LoVo (cell line): ENCODE measurements around the gene ATP8B3.

Experiments
- DNase-seq: peaks from one replicate; pipeline ENCODE4 v3.0.0-alpha.2; 2016; ENCODE audit warnings: low spot score

The ATP8B3 gene, protein sequence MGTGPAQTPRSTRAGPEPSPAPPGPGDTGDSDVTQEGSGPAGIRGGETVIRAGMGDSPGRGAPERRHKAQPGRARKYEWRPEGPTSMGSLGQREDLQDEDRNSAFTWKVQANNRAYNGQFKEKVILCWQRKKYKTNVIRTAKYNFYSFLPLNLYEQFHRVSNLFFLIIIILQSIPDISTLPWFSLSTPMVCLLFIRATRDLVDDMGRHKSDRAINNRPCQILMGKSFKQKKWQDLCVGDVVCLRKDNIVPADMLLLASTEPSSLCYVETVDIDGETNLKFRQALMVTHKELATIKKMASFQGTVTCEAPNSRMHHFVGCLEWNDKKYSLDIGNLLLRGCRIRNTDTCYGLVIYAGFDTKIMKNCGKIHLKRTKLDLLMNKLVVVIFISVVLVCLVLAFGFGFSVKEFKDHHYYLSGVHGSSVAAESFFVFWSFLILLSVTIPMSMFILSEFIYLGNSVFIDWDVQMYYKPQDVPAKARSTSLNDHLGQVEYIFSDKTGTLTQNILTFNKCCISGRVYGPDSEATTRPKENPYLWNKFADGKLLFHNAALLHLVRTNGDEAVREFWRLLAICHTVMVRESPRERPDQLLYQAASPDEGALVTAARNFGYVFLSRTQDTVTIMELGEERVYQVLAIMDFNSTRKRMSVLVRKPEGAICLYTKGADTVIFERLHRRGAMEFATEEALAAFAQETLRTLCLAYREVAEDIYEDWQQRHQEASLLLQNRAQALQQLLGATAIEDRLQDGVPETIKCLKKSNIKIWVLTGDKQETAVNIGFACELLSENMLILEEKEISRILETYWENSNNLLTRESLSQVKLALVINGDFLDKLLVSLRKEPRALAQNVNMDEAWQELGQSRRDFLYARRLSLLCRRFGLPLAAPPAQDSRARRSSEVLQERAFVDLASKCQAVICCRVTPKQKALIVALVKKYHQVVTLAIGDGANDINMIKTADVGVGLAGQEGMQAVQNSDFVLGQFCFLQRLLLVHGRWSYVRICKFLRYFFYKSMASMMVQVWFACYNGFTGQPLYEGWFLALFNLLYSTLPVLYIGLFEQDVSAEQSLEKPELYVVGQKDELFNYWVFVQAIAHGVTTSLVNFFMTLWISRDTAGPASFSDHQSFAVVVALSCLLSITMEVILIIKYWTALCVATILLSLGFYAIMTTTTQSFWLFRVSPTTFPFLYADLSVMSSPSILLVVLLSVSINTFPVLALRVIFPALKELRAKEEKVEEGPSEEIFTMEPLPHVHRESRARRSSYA (N-terminal part only)

DNA sequence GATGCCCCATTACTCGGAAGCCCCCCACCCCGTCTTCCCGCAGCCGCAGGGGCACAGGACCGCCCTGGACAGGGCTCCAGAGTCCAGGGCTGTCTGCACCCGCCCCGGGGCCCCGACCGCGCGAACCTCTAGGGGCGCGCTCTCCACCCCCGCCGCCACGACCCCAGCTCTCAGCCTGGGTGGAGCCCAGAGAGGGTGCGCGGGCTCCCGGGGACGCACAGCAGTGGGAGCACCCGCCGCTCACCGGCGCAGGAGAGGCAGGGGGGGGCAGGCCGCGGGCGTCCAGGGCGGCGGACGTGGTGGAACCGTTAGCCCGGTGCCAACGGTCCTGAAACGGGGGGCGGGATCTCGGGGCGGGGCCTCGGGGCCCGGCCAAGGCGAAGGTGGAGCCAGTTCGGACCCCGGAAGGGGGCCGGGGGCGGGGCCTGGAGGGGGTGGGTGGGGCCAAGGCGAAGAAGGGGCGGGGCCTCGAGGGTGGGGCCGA lies at the start of gene ATP8B3:
ATP8B3 (minus strand) TSS at position 335 of the 484 bp plus-strand sequence. CDS start 540 bp downstream, outside the sequence.
- no peak for DNase-seq

- DNase-seq = no peak
These were observed 49.5 kb upstream of the ATP8B3 start for GRCh38 chr19:1861599-1862031.

DNA sequence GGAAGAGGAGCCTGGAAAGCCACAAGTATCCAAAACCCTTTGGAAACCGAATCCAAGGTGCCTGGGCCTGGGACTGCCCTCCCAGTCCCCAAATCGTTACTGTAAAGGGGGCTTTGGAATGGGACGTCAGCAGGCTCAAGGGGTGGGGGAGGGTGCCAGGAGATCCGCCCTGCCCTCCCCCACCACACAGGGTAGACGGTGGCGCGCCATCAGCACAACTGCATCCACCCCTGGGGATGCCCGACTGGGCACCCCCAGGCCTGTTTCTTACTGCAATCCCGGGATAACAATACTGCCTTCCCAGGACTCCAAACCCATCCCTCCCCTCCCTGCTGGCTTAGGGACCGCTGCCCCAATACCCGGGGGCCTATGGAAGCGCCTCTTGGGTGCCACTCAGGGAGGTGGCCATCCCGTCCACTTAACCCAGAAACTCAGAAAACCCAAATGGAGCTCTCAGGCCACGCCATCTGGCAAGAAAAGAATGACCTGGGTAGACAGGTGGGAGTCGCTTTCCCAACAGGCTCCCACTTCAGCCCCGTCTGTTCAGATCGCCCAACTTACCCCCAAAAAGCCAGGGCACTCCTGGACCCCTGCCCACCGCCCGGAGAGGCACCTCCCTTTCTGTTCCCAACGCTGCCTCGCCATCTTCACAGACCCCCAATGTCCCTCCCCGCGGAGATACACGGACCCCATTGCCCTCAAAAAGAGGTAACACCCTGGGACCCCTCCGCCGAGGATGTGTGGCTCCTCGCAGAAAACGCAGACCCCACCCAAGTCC lies 48.9 kb upstream of the ATP8B3 start:
- no peak for DNase-seq

- DNase-seq = peak; percentile 29
These were observed 48.1 kb upstream of the ATP8B3 start for GRCh38 chr19:1860042-1860775.

- no peak for DNase-seq
These were observed 47.3 kb upstream of the ATP8B3 start for GRCh38 chr19:1859331-1859781.

- DNase-seq = no peak
These were observed 46.5 kb upstream of the ATP8B3 start for GRCh38 chr19:1858412-1859081.

DNA sequence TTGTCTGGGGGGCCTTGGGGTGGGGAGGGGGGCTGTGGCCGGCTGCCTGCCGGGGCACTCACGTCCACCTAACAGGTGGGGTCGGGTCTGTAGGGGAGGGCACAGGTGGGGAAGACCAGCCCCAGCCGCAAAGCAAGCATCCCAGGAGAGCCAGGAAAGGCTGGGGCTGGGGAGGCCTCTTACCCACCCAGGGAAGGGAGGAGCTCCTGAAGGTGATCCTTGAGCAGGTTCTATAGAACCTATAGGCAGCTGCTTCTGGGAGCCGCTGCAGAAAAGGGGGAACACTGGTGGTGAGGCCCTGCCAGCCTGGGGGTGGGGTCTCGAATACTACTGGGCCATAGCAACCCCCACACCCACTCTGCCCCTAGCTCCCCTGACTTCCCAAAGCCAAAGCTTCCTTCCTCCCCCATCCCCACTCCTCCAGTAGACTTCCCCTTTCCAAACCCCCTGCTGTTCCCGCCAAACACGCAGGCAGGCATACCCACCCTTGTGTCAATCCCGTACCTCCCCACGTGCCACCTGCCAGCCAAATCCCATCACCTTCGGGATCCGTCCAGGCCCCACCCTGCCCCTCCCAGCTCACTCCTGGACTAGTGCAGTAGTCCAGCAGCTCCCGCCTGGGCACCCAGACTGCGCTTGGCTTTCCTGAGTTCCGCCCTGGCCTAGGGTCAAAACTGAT lies 45.7 kb upstream of the ATP8B3 start:
- no peak for DNase-seq

- DNase-seq = peak; percentile 79
These were observed 44.9 kb upstream of the ATP8B3 start for GRCh38 chr19:1856698-1857603.

DNA sequence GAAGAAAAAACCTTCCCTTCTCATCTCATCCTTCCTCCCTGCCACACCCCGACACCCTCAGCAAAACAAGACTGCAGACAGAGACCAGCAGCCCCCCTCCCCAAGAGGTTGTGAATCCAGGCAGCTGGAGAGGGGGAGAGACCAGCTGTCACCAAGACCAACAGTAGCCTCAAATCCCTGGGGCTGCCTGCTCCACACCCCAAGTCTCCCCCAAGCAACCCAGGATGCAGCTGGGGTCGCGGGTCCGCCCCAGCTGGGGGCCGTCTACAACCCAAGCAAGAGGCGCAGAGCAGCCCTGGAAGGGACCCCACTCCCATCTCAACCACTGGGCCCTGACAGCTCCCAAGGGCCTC lies 44.2 kb upstream of the ATP8B3 start:
- DNase-seq = no peak

DNA sequence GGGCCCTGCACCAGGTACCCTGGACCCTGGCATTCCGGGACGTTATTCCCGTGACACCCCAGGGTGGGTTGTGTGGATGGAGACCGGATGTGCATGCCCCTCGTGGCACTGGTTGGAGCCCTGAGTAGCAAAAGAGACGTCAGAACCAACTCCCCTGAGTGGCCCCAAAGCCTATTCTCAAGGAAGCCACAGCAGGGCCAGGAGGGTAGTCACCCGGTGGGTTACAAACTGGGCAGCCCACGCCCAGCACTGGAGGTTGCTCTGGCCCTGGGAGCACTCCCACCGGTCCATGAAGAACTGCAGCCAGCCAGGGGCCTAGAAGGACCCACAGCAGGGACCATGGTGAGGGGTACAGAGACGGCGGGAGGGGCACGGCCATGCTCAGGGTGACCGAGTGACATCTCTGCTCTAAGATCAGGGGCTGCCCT lies 43.8 kb upstream of the ATP8B3 start:
- DNase-seq = no peak

- peak; percentile 16 for DNase-seq
These were observed 43.2 kb upstream of the ATP8B3 start for GRCh38 chr19:1855040-1855827.

DNA sequence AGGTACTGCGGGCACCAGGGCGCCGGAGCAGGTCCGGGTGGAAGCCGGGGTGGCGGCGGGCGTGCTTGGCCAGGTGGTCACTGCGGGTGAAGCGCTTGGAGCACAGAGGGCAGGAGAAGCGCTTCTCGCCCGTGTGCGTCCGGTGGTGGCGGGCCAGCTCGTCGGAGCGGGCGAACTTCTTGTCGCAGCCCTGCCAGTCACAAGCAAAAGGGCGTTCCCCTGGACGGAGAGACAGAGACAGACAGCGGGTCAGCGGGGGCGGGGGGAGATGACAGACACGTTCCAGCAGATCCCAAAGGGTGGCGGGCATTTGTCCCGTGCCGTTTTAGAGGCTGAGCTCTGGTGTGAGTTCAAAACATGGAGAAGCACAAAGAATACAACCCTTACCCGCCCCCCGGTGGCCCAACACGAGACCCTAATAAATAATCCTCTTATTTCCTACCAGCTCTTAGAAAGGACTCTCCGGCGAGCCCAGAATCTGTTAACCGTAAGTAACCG lies 42.5 kb upstream of the ATP8B3 start:
- DNase-seq = no peak

- no peak for DNase-seq
These were observed 42.0 kb upstream of the ATP8B3 start for GRCh38 chr19:1854039-1854541.

DNA sequence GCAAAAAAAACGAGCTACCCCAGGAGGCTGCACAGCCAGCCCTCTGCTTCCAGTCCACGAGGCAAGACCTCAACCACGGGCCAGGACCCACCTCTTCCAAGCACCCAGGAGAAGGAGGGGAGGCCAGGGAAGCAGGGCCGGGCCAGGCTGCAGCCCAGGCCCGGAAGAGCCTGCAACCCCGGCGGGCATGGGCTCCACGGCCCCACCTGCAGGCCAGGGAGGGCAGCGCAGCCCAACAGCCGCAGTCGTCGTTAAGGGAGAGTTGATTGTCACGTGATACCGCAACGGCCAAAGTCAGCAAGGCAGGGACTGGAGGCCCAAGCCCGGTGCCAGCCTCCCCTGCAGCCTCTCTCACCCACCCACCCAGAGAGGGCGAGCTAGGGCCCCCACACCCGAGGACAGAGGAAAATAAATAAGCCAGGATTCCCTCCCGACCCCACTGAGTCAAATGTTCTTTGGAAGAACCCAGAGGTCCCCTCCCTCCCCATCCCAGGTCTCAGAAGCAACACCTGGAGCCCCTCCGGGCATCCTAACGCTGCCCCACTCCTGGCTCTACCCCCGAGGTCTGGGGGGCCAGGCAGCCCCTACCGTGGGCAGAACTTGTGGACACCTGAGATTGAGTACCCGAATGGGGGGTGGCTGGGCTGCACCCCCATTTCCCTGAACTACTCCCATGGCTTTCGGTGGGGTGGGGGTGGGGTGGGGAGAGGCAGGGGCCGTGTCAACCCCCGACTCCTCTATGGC lies 41.4 kb upstream of the ATP8B3 start:
- DNase-seq = peak; percentile 50

DNA sequence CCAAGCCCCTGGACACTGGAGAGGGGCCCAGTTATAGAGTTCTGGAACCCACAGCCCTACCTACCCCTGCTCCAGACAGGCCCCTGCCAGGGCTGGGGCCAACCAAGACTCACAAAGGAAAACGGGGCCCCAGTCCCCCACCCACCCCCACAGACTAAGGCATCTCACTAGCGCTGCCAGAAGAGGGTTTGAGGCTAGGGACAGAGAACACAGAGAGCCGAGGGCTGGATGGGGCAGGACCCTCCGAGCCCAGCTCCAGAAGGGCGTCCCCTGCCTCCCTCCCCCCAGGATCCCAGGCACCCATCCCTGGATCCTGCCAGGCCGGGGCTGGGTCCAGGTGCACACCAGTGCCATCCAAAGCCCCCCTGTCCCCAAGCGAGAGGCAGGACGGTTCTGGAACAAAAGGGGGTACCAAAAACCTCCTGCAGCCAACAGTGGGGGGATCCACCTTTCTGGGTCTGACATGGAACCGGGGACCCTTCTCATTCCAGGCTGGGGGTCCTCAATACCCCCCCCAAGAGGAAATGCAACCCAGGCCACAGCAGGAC lies 40.6 kb upstream of the ATP8B3 start:
- no peak for DNase-seq
